ENCODE measurements around the gene COQ3.
"Not testable (repeated sequence)": the region's sequence is repeated elsewhere in the genome, so short reads cannot be mapped to it uniquely, and the experiment has no call there.

COQ3 gene

DNA sequence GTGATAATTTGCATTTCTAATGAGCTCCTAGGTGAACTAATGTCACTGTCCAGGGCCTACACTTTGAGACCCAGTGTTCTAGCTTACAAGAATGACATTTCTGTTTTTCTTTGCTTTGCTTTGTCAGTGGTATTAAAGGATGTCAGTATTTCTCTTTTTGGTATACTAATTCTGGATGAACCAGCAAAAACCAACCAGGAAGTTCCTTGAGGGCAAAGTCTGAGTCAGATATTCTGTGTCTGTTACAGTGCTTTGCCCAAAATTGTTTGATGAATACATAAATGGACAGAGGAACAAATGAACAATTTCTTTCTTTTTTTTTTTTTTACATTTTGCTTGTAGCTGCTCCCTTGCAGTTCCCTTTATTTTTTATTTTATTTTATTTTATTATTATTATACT is 15.4 kb downstream of the COQ3 start:
- no peak for DNase-seq

DNA sequence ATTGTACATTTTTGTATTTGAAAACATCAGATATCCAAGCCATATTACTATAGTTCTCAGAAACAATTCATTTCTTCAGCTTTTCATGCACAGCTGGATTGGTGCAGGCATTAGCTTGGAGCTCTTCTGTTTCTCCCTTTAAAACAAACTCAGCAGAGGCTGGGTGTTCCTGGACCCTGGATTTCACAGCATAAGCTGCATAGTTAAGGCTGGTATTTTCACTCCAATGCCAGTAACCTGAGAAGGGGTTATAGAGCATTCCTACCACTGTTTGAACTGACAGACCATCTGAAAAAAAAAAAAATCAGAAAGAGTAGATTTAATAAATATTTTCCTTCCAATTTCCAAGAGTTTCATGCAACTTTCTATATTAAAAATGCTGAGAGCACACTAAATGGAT is 24.5 kb downstream of the COQ3 start:
- DNase-seq, result no peak

DNA sequence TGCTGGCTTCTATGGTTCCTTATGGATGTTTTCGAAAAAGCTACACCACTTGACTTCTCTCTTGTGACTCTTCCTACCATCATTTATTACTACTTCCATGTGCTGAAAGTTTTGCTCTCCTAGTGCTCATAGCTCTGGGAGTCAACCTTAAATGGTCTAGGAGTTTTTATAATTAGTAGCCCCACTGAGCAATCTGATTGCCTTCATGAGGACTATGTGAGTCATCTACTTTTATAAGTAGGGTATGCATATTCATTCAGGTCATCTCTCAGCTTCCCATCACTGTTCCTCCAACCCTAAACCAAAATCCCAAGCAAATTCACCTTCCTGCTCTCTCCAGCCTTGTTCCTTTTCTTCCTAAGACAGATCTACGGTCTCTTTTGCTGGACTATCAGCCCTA is 27.1 kb downstream of the COQ3 start:
- DNase-seq, result no peak

DNA sequence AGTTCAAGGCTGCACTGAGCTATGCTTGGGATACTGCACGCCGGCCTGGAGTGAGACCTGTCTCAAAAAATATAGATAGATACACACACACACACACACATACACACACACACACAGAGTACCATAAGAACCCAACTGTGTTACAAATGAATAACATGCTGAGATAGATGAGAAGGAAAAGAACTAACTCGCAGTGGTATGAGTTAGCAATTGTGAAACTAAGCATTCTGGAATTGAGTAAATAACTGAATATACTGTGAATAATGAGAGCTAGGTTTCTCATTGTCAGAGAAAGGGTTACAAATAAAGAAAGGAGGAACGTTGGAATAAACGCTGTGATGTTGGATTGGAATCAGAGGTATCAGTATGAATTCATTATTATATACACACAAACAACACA is 30.0 kb downstream of the COQ3 start:
- DNase-seq, result no peak

DNA sequence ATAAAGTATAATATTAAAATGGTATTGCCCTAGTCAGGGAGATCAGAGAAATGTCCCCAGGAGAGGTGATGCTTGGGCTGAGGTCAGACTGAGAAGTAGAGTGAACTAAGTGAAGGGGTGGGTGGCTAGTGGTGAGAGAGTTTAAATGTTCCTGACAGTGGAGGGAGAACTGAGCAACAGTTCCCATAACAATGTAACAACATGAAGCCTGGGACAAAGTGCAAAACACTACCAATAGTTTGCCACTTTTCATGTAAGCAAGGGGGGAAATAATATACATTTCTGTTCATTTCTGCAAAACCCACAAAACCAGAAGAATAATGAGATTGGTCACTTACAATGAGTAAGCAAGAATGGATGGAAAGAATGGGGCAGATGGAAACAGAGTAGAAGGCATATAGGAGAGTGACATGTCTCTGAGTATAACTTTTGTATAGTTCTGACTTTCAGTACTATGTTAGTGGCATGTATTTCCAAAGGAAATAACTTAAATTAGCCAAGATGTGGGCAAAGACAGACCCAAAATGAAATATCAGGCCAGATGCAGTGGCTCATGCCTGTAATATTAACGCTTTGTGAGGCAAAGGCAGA is 31.2 kb downstream of the COQ3 start:
- DNase-seq, result no peak

DNA sequence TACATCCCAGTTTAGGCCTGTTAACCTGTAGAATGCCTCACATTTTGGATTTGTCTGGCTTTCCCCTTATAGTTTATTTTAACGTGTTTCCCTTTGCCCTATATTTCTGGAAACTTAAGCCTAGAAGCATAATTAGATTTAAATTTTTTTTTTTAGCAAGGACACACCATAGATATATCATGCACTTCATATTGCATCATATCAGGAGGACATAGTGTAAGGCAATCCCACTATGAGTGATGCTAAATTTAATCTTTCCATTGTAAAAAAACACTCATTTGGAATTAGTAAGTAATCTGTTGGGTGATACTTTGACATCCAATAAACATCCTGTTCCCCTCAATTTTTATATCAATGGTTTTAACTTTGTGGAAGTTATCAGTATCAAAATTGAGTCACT is 34.2 kb downstream of the COQ3 start:
- DNase-seq, result no peak

DNA sequence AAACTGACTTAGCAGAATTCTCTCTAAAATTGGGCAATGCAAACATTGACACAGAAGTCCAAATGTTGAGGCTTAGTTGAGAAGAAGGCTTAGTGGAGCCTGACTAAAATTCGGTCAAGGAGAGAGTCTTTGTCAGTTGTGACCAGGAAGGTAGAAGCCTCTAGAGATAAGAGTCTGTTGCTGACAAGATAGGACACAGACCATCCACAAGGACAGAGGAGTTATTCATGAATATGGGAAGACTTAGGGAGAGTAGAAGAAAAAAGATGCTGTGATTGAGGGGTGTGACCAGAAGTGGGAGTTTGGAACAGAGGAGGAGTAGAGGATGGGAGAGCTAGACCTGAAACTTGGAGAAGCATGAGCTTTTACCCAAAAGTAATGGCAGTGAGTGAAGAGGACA is 37.4 kb downstream of the COQ3 start:
- no peak for DNase-seq

DNA sequence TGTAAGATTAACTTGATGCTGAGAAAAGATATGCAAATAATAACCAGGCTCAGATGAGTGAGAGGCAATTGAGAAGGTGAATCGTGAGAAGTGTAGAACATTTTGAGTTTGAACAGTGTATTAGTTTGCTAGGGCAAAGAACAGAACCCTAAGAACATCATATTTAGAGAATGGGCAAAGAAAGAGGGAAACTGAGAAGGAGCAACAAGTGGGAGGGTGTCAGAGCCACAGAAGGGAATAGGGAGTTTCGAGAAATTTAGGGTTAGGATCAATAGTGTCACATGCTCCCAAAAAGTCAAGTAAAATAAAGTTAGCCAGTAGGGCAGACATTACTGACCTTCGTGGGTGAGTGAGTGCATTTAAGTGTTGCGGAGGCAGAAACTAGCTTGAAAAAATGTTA is 39.0 kb downstream of the COQ3 start:
- DNase-seq, result no peak

DNA sequence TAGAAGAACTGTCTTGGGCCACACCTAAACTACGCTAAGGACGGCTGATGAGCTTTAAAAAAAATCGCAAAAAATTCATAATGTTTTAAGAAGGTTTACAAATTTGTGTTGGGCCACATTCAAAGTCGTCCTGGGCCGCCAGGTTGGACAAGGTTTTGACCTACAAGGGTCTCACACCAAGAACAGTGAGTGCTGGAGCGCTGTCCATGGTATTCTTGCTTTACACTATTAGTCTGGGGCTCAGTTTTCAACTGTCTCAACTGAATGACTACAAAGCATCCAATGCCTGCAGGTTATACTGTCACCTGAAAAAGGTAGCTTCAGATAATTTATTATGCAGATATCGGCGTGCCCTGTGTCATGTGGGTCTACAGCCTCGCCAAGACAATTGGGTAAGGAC is 40.9 kb downstream of the COQ3 start:
- DNase-seq, result no peak

DNA sequence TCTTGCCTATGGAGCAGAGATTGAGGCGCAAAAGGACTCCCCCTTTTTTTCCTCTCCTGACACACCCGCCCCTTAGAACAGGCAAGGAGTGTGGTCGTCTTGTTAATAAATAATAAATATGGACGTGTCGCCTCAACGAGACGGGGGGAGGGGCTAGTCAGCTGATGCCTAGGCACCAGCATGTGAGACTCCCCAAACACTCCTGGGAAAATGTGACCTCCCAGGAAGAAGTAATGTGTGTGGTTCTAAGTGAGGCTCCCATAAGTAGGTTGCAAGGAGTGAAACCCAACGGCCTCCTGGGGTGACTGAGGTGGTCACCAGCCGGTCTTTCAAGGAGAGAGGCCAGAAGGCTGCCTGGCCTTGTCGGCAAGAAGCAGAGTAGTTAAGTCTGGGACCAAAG is 43.4 kb downstream of the COQ3 start:
- DNase-seq, result no peak

DNA sequence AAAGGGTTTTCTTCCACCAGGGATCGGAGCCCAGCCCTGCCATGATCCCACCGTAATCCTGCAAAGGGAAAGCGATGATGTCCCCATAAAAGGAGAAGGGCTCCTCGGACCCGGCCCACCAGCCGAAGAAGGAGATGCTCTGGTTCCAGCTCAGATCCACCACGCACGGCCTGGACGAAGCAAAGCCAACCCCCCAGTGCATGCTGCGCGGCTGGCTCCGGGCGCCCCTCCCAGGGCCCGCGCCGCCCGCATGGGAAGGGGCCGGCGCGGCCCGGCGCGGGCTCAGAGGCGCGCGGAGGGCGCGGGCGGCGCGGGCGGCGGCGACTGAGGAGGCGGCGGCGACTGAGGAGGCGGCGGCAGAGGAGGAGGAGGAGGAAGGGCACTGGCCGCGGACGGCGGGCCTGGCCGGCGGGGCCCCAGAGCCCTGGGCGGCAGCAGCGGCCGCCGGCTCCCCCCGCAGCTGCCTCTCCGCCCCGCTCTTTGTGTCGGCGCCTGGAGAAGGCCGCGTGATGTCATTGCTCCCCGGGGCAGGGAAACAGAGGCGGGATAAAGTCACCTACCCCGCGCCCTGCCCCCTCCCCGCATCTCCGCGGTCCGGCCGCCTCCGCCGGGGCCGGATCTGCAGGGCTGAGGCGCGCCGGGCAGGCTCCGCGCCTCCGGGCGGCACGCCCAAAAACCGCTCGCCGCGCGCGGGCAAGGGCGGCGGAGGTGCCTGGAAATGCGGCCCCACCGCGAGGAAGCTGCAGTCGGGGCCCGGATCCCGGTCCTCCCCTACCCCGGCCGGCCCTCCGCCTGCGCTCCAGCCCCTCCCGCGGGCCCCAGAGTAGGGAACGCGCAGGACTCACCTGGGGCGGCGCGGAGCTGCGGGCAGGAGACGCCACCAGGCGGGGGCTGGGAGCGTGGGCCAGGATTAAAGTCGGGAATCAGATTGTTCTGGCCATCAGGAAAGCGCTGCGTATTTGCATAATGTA is 44.5 kb downstream of the COQ3 start, which contains the start of gene FAXC:
Gene FAXC (minus strand): TSS at position 504 of the 971 bp plus-strand sequence. CDS start 302 bp downstream, at position 202.
- no peak for DNase-seq

DNA sequence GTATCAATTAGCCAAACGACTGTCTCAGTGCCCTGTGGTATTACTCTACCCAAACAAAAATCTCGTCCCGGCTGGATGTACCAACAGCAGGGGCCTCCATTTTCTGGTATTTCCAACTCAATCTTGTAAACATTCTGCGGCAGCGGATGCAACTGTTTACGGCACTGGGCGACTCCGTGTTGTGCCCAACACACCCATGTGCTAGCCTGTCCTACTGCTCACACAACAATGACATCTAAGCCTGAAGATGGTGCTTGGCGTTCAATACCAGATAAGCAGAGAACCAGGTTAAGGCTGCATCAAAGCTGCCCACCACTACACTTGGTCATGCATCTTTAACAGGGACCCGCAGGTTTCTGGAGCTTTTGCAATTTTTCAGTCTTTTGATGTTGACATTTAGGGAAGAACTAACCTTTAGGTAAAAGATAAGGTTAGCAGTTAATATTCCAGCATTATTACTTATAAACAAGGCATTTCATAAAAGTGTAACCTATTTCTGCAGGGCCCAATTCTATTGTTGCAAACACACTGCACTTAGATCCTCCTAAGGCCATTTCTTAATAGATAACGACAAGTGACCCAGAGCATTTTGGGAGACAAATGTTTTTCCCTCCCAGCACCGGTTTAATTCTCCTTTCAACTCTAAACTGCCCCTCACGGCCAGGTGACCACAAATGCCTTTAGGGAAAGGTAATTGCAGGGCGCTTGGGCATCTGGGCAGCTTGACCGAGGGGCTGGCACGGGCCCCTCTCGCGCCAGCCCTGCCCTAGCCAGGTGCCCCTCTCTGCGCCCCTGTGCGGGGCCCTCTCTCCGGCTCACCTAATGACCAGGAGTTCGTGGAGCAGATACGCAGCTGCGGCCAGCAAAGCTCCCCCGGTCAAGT is 45.5 kb downstream of the COQ3 start:
- DNase-seq, result no peak

DNA sequence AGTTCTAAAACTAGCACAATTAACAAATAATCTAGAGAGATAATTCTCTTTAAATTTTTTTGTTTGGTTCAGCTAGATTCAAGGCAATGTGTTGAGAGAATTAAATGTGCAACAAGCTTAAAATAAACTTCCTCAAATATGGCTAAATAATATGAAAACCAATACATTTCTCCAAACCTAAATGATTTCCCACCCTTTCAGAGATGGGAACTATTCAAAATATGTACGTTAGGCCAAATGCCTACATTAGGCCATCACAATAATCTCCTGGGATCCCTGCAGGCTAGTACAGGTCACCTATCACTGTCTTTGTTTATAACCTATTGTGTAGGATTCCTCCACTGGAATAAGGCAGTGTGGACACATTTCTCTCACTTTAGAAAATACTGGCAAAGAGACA is 46.2 kb downstream of the COQ3 start:
- DNase-seq, result no peak

DNA sequence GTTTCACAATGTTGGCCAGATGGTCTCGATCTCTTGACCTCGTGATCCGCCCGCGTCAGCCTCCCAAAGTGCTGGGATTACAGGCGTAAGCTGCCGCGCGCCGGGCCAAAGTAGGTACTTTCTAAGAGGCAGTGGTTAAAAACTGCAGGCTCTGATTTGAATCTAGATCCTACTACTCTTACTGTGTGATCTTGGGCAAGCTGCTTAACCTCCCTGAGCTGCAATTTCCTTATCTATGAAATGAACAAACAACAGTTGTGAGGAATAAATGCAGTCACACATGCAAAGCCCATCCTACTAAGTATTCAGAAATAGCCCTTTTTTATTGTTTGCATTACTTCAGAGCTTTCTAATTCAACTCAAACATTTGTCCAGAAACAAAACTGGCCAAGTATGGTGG is 47.4 kb downstream of the COQ3 start:
- no peak for DNase-seq

DNA sequence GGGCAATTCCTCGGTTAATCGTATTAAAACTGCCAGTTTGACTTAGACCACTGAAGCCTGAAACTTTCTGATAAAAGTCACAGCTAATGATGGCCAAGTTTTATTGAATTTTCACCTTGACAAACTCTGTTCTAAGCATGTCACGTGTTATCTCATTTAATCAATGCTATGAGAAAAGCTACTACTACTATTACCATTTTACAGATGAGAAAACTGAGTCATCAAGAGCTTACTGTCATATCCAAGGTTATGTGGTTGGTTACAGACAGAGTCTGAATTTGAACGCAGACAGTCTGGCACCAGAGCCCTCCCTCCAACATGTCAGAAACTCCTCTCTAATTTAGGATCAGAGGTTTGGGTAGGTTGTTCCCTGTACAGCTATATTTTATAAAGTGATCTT is 48.8 kb downstream of the COQ3 start:
- DNase-seq, result no peak

DNA sequence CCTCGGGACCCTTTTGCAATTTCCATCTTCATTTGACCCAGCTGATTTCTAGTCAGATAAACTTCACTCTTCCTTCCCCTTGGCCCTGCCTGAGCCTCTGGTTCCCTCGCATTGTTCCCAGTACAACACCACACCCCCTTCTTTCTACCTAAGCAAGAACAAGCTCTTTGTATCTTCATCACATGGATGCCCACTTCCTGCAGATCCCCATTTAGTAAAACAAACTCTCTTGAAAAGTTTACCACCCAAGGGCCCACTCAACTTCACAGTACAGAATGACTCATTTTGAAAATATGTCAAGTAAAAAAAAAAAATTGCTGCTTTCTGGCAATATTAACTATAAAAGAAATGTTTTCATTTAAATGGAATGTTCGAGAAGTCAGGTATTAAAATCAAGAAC is 49.7 kb downstream of the COQ3 start:
- DNase-seq, result no peak

DNA sequence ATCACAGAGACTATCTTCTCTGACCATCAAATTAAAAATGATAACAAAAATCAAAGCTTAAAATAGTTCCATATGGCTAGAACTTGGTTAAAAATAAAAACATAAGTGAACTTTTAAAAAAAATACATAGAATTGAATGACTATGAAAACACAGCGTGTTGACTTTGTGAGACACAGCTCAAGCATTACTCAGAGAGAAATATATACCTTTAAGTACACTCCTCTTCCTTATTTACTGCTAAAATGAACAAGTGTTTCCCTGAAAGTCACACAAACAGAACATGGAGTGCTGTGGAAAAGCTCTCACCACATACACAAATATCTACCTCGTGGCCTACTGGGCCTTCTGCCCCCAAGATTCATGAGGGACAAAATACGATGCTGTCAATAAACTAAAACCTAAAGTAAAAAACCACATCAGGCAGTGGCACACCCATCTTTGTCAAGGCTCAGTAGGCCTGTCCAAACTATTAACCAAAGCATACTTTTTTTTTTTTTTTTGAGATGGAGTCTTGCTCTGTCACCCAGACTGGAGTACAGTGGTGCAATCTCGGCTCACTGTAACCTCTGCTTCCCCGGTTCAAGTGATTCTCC is 52.0 kb downstream of the COQ3 start:
- DNase-seq, result no peak

DNA sequence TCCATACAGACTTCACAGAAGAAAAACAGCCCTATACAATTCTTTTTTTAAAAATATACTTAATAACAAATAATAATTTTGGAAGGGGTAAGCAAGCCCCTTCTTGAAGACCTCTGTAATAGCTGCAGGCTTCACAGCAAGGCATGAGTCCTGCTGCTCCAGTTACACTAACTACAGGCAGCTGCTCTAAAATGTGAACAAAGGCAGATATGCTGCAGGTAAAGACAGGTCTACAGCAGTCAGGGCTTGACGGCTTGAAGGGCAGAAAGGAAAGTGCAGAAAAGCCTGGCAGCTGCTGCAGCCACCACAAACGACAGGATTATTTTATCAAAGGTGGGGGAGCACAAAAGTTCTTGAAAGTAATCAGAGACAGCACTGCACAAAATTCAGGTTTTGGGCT is 55.8 kb downstream of the COQ3 start:
- no peak for DNase-seq

DNA sequence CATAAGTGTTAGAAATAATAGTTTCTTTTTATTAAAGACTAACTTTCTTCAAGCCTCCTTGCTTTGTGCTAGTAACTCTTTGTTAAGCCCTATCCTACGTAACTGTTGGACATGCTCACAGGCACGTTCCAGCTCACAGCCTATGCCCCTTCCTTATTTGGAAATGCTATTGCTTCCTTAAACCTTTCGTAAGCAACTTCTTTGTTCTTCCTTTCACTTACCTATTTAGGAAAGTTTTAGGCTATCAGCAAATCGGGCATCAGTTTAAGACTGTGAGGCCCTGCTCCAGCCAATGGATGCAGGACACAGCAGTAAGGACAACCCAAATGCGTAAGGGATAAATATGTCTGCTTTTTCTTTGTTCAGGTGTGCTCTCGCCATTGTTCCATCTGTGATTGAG is 58.7 kb downstream of the COQ3 start:
- not testable (repeated sequence) for DNase-seq

DNA sequence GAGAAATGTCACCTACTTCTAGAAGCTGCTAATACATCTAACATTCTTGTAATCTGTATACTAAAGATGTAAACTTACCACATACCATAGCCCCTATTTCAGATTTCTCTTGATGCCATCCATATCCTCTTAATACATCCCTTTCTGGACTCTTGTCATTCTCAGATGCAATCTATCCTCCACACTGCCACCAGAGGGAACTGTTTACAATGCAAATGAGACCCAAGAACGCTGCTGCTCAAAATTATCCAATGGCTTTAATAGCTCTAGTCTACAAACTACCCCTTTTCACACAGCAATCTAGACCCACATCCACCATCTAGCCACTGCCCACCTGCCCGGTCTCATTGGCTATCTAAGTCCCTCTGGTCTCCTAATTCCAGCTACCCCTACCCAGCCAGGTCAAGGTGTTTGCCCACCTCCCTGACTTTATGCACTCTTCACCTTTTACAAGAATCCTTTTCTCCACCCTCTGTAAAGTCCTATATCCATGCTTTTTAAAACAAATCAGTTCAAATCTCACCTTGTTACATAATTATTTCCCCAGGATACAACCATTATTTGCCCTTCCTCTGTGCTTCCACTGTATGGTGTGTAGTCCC is 59.4 kb downstream of the COQ3 start:
- peak in 1 of 2 donors; percentile 26 for DNase-seq

DNA sequence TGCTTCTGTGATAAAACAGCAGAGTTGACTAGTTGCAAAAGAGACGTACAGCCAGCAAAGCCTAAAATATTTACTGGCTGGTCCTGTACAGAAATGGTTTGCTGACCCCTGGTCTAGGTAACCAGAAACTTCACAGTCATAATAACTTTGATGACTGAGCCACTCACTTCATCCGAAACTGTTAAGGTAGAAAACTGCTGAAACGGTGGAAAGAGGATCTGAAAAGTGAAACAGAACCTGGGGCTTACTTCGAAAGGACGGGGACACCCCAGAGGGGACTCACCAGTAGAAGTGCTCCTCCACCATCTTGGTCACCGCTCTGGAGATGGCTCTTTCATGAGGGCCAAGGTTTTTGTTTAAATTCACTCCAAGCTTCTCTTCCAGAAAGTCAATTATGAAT is 60.9 kb downstream of the COQ3 start:
- no peak for DNase-seq

DNA sequence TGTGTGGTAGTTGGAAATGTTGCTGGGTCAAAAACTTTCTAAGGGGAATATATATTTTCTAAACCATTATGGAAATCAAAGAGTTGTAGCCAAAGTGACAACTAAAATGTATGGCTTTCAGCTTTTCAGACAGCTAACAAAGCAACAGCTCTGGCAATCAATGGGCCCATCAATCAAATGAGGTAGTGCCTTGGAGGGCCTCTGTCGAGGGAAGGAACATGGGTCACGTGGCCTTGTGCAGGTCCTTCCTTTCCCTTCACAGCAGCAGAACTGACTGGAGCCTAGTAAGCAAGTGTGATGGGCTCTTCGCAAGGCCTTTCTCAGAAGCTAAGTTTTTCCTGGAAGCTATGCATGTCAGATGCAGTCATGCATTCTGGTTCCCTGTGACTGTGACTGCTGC is 62.5 kb downstream of the COQ3 start:
- no peak for DNase-seq

DNA sequence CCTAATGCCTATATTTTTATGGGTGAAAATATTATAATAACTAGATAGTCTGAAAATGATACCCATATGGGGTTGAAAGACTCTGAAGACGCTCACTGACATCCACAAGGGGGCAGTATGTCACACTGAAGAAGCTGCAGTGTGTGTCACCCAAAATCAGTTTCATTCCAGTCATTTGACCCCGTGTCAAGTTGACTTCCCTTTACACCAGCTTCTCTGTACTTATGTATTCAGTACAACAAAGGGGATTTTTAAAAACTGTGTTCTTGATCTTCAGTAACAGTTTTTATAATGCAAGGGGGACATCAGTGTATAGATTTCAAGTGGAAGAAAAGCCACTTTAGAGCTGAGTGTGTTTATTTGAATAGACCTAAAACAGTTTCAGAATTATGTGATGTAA is 63.8 kb downstream of the COQ3 start:
- DNase-seq, result peak; percentile 34 to 59

Data from CD4-positive, alpha-beta T cell treated with Interferon alpha-2 for 1 hour (primary cell).